Stimulated activated CD4-positive, alpha-beta T cell treated with anti-CD3 and anti-CD28 coated beads, Interleukin-15, amount 100 ng/mL, for 24 hours (primary cell): ENCODE data around the gene MXD4.
"Not testable (repeated sequence)": the region's sequence is repeated elsewhere in the genome, so short reads cannot be mapped to it uniquely, and the experiment has no call there.

Source experiments
- DNase-seq: peaks from one replicate; pipeline ENCODE4 v3.0.0-alpha.2; 2020

The MXD4 gene

GRCh38 chr4:2291705-2292645 lies 30.1 kb upstream of the MXD4 start:
- DNase-seq: no peak

- DNase-seq: peak; percentile 55
Measured at GRCh38 chr4:2290974-2291704, 29.2 kb upstream of the MXD4 start.

DNA sequence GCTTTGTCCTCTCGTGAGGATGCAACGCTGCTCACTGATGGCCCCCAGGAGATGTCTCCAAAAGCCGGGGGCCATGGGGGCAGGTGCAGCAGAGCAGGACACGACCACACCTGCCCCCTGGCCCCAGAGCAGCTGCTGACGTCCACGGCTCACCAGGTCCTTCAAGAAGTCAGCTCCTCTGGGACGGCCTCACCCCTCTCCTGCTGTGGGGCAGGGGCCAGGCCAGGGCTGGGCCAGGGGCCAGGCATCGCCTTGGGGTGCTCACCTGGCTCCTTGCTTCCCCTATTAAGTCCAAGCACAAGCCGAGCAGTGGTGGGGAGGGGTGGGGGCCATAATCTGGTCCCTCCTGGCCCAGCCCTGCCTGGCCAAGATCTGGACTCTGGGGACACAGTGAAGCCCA lies 28.6 kb upstream of the MXD4 start:
- peak; percentile 1 for DNase-seq

DNA sequence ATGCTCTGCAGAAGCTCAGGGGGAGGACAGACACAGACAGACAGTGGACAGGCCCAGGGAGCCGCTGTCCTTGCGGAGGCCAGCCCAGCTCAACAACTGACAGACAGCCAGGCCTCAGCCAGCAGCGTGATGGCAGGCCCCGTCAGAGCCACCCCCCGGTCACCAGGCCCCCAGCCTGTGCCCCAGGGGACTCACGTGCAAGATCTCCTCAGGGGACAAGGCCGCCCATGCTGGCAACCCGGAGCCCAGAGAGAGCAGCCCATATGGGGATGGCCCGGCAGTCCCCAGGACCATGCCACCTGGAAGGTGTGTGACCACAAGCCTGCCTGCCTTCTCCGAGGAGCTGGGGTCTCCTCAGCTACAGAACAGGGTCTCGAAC lies 28.0 kb upstream of the MXD4 start:
- DNase-seq: no peak

GRCh38 chr4:2289311-2289954 lies 27.5 kb upstream of the MXD4 start:
- DNase-seq: peak; percentile 1

GRCh38 chr4:2288051-2288541 lies 26.2 kb upstream of the MXD4 start:
- DNase-seq: no peak

DNA sequence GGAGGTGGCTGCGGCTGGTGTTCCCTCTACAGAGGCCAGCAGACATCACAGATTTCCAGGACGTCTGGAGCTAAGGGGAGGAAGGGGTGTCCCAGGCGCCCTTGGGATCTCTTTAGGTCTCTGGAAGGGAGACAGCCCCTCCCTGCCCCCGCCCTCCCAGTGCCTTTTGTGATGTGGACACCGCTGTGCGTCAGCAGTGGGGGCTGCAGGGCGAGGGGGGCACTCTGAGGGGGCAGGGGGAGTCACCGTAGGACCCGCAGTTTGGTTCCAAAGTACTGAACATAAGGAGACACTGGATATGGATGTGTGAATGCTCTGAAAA lies 25.6 kb upstream of the MXD4 start:
- no peak for DNase-seq

DNA sequence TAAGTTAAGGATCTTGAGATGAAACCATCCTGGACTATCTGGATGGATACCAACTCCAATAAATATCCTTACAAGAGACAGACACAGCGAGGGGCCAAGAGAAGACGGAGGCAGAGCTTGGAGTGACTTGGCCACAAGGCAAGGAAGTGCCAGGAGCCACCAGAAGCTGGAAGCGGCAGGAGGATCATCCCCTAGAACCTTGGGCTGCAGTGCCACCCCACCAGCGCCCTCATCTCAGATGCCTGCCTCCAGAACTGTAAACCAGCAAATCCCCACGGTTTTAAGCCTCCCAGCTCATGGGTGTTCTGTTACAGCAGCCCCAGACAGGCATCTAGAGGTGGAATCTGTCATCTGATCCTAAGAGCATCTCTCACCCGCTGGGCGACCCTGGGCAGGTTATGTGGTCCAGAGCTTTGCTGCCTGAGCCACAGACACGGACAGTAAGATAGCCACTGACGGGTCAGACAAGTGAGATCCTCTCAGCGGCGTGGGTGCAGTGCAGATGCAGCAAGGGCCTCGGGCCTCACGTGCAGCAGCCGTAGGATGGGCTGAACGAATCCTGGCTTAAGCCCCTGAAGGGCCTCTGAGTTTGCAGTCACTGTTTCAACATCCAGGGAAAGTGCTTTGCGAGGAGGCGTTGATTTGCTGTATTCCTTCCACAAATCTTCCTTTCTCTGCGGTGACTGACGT lies 25.1 kb upstream of the MXD4 start:
- no peak for DNase-seq

DNA sequence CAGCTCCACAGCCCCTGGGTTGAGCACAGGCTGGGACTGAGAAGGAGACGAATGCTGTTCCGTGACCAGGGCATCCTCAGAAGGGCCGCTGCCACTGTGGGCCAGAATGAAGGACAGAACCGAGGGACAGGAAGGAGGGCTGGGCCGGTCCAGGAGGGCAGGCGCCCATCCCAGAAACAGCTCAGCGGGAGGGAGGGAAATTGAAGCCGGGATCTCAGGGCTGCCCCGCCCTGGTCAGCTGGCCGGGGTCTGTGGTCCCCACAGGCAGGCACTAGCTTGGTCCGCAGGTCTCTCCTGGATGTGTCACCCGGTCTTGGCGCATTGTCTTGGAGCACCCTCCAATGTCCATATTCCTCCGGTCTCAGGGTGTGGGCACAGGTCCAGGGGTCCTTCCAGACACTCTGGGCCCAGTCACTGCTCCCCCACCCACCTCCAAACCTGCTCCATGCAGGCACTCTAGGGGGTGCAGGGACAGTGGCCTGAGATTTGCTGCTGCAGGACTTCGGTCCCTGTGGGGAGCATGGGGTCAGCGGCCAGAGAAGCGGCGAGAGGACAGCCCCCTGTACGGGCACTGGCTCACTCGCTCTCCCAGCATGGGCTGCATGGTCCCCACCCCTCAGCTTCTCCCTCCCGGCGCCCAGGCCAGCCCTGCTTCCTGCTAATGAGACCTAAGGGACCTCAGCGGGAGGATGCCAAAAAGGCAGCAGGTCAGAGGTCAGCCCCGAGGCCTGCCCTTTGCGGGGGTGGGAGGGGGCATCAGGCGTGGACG lies 23.9 kb upstream of the MXD4 start:
- no peak for DNase-seq

GRCh38 chr4:2284934-2285612 lies 23.2 kb upstream of the MXD4 start:
- no peak for DNase-seq

- DNase-seq: no peak
Measured at GRCh38 chr4:2284161-2284933, 22.4 kb upstream of the MXD4 start.

- DNase-seq: no peak
Measured at GRCh38 chr4:2283199-2283711, 21.3 kb upstream of the MXD4 start.

GRCh38 chr4:2281575-2282343 lies 19.9 kb upstream of the MXD4 start:
- DNase-seq: peak; percentile 54

DNA sequence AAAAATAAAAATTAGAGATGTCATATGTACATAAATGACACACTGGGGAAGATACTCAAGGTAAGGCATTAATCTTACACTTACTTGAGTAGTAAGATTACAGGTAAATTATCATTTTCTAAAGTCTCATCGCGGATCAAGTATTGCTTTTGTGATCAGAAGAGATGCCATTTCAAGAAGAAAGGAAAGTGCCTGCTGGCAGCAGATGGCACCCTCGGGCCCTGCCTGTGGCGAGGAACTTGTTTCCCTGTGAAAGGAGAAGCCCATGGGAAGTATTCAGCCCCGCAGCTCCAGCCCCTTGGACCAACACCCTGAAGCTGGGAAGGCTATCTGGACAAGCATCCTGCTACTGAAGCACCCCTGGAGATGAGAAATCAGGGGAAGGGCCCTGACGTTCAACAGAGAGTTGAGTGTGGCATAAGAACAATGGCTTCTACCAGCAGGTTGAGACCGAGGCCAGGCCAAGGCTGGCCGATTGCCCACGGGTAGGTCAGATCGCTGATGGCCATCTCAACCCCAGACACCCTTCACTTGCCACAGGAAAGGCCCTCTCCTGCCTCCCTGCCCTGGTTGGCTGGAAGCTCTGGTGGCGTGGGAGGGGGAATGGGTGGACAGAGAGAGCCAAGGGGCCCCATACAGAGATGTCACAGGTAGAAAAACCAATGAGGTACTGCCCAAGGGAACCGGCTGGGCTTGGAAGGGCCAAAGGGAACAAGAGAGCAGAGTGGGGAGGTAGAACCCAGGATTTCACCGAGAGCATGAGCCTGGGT lies 18.8 kb upstream of the MXD4 start:
- DNase-seq: no peak

GRCh38 chr4:2277956-2278355 lies 16.0 kb upstream of the MXD4 start:
- DNase-seq: no peak

GRCh38 chr4:2276581-2277325 lies 14.8 kb upstream of the MXD4 start:
- no peak for DNase-seq

DNA sequence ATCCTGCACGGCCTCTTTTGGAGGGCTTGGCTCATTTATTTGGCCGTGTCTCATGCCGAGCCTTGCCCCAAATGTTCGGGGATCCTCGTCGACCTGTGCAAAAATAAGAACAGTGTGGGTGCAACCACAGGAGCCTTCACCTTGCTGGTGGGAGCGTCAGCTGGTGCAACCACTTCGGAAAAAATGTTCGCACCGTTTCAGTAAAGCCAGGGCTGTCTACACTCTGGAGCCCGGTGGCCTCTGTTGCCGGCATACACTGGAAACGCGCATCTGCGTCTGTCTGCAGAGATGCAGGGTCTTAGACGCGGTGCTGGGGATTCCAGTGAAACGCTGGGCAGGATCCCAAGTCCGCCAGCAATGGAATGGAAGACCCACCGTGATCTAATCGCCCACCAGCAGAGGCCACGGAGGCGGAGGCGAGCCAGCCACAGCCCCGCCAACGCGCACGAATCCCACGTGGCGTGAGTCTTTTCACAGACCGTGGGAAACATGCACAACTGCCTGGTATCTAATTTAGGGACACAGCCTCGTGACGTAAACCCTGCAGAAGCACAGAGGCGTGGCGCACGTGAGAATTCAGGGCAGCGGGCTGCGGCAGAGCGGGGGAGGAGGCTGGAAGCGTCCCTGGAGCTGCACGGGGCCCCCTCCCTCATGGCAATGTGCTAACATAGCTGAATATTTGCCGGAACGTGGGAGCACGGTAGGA lies 13.8 kb upstream of the MXD4 start:
- DNase-seq: no peak

- DNase-seq: not testable (repeated sequence)
Measured at GRCh38 chr4:2275044-2275397, 13.1 kb upstream of the MXD4 start.
